ENCODE measurements around the gene ANP32A.
"Not testable (repeated sequence)": the region's sequence is repeated elsewhere in the genome, so short reads cannot be mapped to it uniquely, and the experiment has no call there.

Gene ANP32A

GRCh38 chr15:68820295-68821189 lies at the start of gene ANP32A:
Gene ANP32A, minus strand, starts transcription at chr15:68820895. Its CDS starts 144 bp downstream, at chr15:68820751.
- H3K4me1 ChIP-seq (ENCODE audit: control insufficient read depth, insufficient read depth, low read length), result peaks cover 19% of the 10 kb centered on the region
- H3K9me3 ChIP-seq (ENCODE audit: control insufficient read depth in 2 of 2, low read length in 2 of 2), result no peaks in the 10 kb centered on the region
- H3K9ac ChIP-seq (ENCODE audit: low read length in 2 of 2), result peak within 1 kb of the TSS; percentile 87 to 92
- H3K27me3 ChIP-seq (ENCODE audit: control insufficient read depth in 1 of 2, insufficient read depth in 2 of 2, low read length in 2 of 2), result no peaks in the 10 kb centered on the region
- H3K4me3 ChIP-seq (ENCODE audit: low read length in 2 of 2), result peak within 1 kb of the TSS; percentile 92 to 94
- H3K27ac ChIP-seq (ENCODE audit: low read length), result peak within 1 kb of the TSS; percentile 92
- no peaks in the 10 kb centered on the region for H3K36me3 ChIP-seq (ENCODE audit: control insufficient read depth in 2 of 2, insufficient read depth in 2 of 2, low read length in 2 of 2)

DNA sequence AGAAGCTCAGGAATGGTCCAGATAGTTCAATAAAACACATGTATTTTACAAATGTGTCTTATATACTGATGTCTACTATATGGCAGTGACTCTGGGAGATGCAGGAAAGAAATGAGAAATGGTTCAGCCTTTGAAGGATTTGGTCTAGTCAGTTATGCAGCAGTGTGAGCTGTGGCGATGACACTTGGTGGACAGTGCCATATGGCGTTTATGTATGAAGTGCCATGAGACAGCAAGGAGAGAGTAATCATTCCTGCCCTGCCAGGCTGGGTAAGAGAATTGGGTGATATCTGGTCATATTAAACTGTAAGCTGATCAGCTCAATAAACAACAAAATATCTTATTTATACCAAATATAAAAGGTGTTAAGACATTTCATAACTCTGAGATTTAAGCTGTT lies 47.6 kb upstream of the ANP32A start:
- Histone ChIP-seq H3K27ac (ENCODE audit: low read length) (no peak overlapping the region), H3K4me1 (ENCODE audit: control insufficient read depth, insufficient read depth, low read length) (no peaks in the 10 kb centered on the region), H3K9me3 (ENCODE audit: control insufficient read depth in 2 of 2, low read length in 2 of 2) (peaks cover under 1 to 3% of the 10 kb centered on the region in 2 donors), H3K27me3 (ENCODE audit: control insufficient read depth in 1 of 2, insufficient read depth in 2 of 2, low read length in 2 of 2) (peaks cover 0 to 7% of the 10 kb centered on the region in 2 donors), H3K36me3 (ENCODE audit: control insufficient read depth in 2 of 2, insufficient read depth in 2 of 2, low read length in 2 of 2) (no peaks in the 10 kb centered on the region), H3K4me3 (ENCODE audit: low read length in 2 of 2) (no peak overlapping the region), H3K9ac (ENCODE audit: low read length in 2 of 2) (no peak overlapping the region)

DNA sequence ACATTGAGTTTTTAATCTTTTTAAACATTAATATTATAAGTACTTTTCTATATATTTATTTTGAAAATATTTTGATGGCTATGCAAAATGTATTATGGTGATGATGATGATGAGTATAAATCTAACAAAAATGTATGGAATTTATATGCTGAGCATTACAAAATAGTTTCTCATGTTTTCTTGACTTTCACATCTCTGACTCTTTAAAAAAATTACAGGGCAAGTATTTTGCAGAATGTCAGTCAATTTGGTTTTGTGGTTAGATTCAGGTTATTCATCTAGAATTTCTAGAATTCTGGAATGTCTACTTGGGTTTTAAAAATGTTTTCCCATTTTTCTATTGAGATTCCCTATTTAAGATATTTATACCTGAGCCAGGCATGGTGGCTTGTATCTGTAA lies 41.7 kb upstream of the ANP32A start:
- Histone ChIP-seq H3K27ac (ENCODE audit: low read length) (no peak overlapping the region), H3K9ac (ENCODE audit: low read length in 2 of 2) (no peak overlapping the region), H3K9me3 (ENCODE audit: control insufficient read depth in 2 of 2, low read length in 2 of 2) (peaks cover 6 to 9% of the 10 kb centered on the region in 2 donors), H3K4me3 (ENCODE audit: low read length in 2 of 2) (no peak overlapping the region), H3K36me3 (ENCODE audit: control insufficient read depth in 2 of 2, insufficient read depth in 2 of 2, low read length in 2 of 2) (no peaks in the 10 kb centered on the region), H3K27me3 (ENCODE audit: control insufficient read depth in 1 of 2, insufficient read depth in 2 of 2, low read length in 2 of 2) (peaks cover 0 to 2% of the 10 kb centered on the region in 2 donors), H3K4me1 (ENCODE audit: control insufficient read depth, insufficient read depth, low read length) (no peaks in the 10 kb centered on the region)

- H3K36me3 ChIP-seq (ENCODE audit: control insufficient read depth in 2 of 2, insufficient read depth in 2 of 2, low read length in 2 of 2); H3K4me1 ChIP-seq (ENCODE audit: control insufficient read depth, insufficient read depth, low read length); H3K4me3 ChIP-seq (ENCODE audit: low read length in 2 of 2); H3K27me3 ChIP-seq (ENCODE audit: control insufficient read depth in 1 of 2, insufficient read depth in 2 of 2, low read length in 2 of 2); H3K27ac ChIP-seq (ENCODE audit: low read length); H3K9ac ChIP-seq (ENCODE audit: low read length in 2 of 2); H3K9me3 ChIP-seq (ENCODE audit: control insufficient read depth in 2 of 2, low read length in 2 of 2): not testable (repeated sequence)
Observed at GRCh38 chr15:68858666-68859065, 38.0 kb upstream of the ANP32A start.

DNA sequence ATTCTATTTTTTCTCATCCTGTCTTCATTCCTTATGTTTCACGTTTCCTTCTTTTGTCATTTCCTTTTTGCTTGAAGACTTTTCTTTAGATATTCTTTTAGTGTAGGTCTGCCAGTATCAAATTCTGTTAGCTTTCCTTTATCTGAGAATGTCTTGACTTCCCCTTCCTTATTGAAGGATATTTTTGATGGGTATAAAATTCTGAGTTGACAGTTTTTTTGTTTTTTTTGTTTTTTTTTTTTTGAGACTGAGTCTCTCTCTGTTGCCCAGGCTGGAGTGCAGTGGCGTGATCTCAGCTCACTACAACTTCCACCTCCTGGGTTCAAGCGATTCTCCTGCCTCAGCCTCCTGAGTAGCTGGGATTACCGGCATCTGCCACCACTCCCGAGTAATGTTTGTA lies 36.7 kb upstream of the ANP32A start:
- H3K4me1 ChIP-seq (ENCODE audit: control insufficient read depth, insufficient read depth, low read length); H3K36me3 ChIP-seq (ENCODE audit: control insufficient read depth in 2 of 2, insufficient read depth in 2 of 2, low read length in 2 of 2); H3K9me3 ChIP-seq (ENCODE audit: control insufficient read depth in 2 of 2, low read length in 2 of 2); H3K4me3 ChIP-seq (ENCODE audit: low read length in 2 of 2); H3K27me3 ChIP-seq (ENCODE audit: control insufficient read depth in 1 of 2, insufficient read depth in 2 of 2, low read length in 2 of 2); H3K27ac ChIP-seq (ENCODE audit: low read length); H3K9ac ChIP-seq (ENCODE audit: low read length in 2 of 2): not testable (repeated sequence)

- Histone ChIP-seq H3K4me1 (ENCODE audit: control insufficient read depth, insufficient read depth, low read length) (no peaks in the 10 kb centered on the region), H3K27ac (ENCODE audit: low read length) (no peak overlapping the region), H3K4me3 (ENCODE audit: low read length in 2 of 2) (no peak overlapping the region), H3K9ac (ENCODE audit: low read length in 2 of 2) (no peak overlapping the region), H3K27me3 (ENCODE audit: control insufficient read depth in 1 of 2, insufficient read depth in 2 of 2, low read length in 2 of 2) (peaks cover 0 to 6% of the 10 kb centered on the region in 2 donors), H3K9me3 (ENCODE audit: control insufficient read depth in 2 of 2, low read length in 2 of 2) (peaks cover 0 to under 1% of the 10 kb centered on the region in 2 donors), H3K36me3 (ENCODE audit: control insufficient read depth in 2 of 2, insufficient read depth in 2 of 2, low read length in 2 of 2) (no peaks in the 10 kb centered on the region)
Observed at GRCh38 chr15:68852461-68852860, 31.8 kb upstream of the ANP32A start.

GRCh38 chr15:68851971-68852370 lies 31.3 kb upstream of the ANP32A start:
- Histone ChIP-seq H3K9ac (ENCODE audit: low read length in 2 of 2) (no peak overlapping the region), H3K27me3 (ENCODE audit: control insufficient read depth in 1 of 2, insufficient read depth in 2 of 2, low read length in 2 of 2) (peaks cover 0 to 6% of the 10 kb centered on the region in 2 donors), H3K4me3 (ENCODE audit: low read length in 2 of 2) (no peak overlapping the region), H3K4me1 (ENCODE audit: control insufficient read depth, insufficient read depth, low read length) (no peaks in the 10 kb centered on the region), H3K27ac (ENCODE audit: low read length) (no peak overlapping the region), H3K36me3 (ENCODE audit: control insufficient read depth in 2 of 2, insufficient read depth in 2 of 2, low read length in 2 of 2) (no peaks in the 10 kb centered on the region), H3K9me3 (ENCODE audit: control insufficient read depth in 2 of 2, low read length in 2 of 2) (no peaks in the 10 kb centered on the region)

DNA sequence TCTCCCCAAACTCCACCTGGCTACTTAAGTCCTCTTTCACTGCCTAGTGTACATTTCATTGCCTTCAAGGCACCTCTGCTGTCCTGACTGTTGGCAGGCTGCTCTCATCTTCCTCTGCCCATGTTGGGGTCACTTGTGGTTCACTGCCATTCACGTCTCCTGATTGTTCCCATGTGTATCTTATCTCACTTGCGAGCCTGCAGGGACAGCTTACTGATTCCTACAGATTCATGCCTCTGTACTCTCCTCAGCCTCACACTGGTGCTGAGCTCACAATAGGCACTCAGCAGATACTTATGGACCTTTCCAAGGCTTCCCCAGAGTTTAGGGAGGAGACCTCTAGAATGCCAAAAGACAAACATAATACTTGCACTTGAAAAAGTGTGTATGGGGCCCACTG lies 28.8 kb upstream of the ANP32A start:
- Histone ChIP-seq H3K4me1 (ENCODE audit: control insufficient read depth, insufficient read depth, low read length) (no peaks in the 10 kb centered on the region), H3K9me3 (ENCODE audit: control insufficient read depth in 2 of 2, low read length in 2 of 2) (no peaks in the 10 kb centered on the region), H3K4me3 (ENCODE audit: low read length in 2 of 2) (no peak overlapping the region), H3K27me3 (ENCODE audit: control insufficient read depth in 1 of 2, insufficient read depth in 2 of 2, low read length in 2 of 2) (peaks cover 5 to 6% of the 10 kb centered on the region in 2 donors), H3K27ac (ENCODE audit: low read length) (no peak overlapping the region), H3K9ac (ENCODE audit: low read length in 2 of 2) (no peak overlapping the region), H3K36me3 (ENCODE audit: control insufficient read depth in 2 of 2, insufficient read depth in 2 of 2, low read length in 2 of 2) (no peaks in the 10 kb centered on the region)

DNA sequence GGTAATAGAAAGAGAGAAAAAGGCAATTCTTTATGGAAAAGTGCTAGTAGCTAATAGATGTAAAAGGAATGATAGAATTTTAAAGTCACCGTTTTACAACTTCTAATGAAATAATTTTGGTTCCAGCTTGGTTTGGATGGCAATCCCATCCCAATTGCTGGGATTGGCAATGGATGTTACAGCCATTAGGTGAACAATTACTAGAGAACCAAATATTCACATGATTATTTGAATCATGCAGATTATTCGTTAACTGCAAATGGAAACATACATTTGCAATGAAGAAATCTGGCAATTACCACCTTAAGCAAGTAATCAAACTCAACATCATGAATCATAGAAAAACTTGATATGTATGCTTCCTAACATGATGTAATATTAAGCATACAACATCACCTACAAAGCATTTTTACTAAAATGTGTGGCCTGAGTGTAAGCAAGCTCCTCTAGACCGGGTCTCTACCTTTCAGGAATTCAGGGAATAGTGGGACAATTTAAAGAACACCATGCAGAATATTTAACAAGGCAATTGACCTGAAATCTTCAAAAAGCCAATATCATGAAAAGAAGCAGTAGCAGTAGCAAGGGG lies 26.2 kb upstream of the ANP32A start:
- H3K4me3 ChIP-seq (ENCODE audit: low read length in 2 of 2), result no peak overlapping the region
- H3K27ac ChIP-seq (ENCODE audit: low read length), result no peak overlapping the region
- H3K9me3 ChIP-seq (ENCODE audit: control insufficient read depth in 2 of 2, low read length in 2 of 2), result no peaks in the 10 kb centered on the region
- no peaks in the 10 kb centered on the region for H3K36me3 ChIP-seq (ENCODE audit: control insufficient read depth in 2 of 2, insufficient read depth in 2 of 2, low read length in 2 of 2)
- peaks cover 6% of the 10 kb centered on the region for H3K4me1 ChIP-seq (ENCODE audit: control insufficient read depth, insufficient read depth, low read length)
- H3K27me3 ChIP-seq (ENCODE audit: control insufficient read depth in 1 of 2, insufficient read depth in 2 of 2, low read length in 2 of 2), result peaks cover 17 to 22% of the 10 kb centered on the region in 2 donors
- H3K9ac ChIP-seq (ENCODE audit: low read length in 2 of 2), result no peak overlapping the region

- H3K4me1 ChIP-seq (ENCODE audit: control insufficient read depth, insufficient read depth, low read length), result peaks cover 6% of the 10 kb centered on the region
- H3K27me3 ChIP-seq (ENCODE audit: control insufficient read depth in 1 of 2, insufficient read depth in 2 of 2, low read length in 2 of 2), result peaks cover 17 to 22% of the 10 kb centered on the region in 2 donors
- no peaks in the 10 kb centered on the region for H3K36me3 ChIP-seq (ENCODE audit: control insufficient read depth in 2 of 2, insufficient read depth in 2 of 2, low read length in 2 of 2)
- no peak overlapping the region for H3K27ac ChIP-seq (ENCODE audit: low read length)
- no peak overlapping the region for H3K9ac ChIP-seq (ENCODE audit: low read length in 2 of 2)
- no peak overlapping the region for H3K4me3 ChIP-seq (ENCODE audit: low read length in 2 of 2)
- H3K9me3 ChIP-seq (ENCODE audit: control insufficient read depth in 2 of 2, low read length in 2 of 2), result no peaks in the 10 kb centered on the region
Observed at GRCh38 chr15:68844856-68845550, 24.3 kb upstream of the ANP32A start.

Measured in stomach smooth muscle (tissue), 2 donors.